Retinal pigment epithelial cell (primary cell): ENCODE measurements around the gene AATK.

Experiments used
- DNase-seq: peaks from one replicate; pipeline ENCODE4 v3.0.0-alpha.2; 2010; ENCODE audit warnings: low read depth
- H3K4me3 ChIP-seq: 2 replicates; pipeline ENCODE4 v1.5.1; 2011; ENCODE audit warnings: mild to moderate bottlenecking, low read length, control low read depth, moderate library complexity
- TF ChIP-seq, protein P1 (sequence below): conservative IDR thresholded peaks from 2 replicates; pipeline ENCODE4 v1.5.1; 2011; ENCODE audit warnings: low read depth, low read length, control low read depth, inconsistent platforms

The AATK gene

GRCh38 chr17:81161536-81161935 is 4.5 kb downstream of the AATK start:
- TF ChIP-seq, protein P1, sequence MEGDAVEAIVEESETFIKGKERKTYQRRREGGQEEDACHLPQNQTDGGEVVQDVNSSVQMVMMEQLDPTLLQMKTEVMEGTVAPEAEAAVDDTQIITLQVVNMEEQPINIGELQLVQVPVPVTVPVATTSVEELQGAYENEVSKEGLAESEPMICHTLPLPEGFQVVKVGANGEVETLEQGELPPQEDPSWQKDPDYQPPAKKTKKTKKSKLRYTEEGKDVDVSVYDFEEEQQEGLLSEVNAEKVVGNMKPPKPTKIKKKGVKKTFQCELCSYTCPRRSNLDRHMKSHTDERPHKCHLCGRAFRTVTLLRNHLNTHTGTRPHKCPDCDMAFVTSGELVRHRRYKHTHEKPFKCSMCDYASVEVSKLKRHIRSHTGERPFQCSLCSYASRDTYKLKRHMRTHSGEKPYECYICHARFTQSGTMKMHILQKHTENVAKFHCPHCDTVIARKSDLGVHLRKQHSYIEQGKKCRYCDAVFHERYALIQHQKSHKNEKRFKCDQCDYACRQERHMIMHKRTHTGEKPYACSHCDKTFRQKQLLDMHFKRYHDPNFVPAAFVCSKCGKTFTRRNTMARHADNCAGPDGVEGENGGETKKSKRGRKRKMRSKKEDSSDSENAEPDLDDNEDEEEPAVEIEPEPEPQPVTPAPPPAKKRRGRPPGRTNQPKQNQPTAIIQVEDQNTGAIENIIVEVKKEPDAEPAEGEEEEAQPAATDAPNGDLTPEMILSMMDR: no peak
- DNase-seq: no peak
- H3K4me3 ChIP-seq: no peak overlapping the region

GRCh38 chr17:81160747-81161453 is 5.1 kb downstream of the AATK start:
- no peak for DNase-seq
- no peak overlapping the region for H3K4me3 ChIP-seq
- TF ChIP-seq, protein P1: no peak

GRCh38 chr17:81160306-81160705 is 5.7 kb downstream of the AATK start:
- H3K4me3 ChIP-seq: no peak overlapping the region

DNA sequence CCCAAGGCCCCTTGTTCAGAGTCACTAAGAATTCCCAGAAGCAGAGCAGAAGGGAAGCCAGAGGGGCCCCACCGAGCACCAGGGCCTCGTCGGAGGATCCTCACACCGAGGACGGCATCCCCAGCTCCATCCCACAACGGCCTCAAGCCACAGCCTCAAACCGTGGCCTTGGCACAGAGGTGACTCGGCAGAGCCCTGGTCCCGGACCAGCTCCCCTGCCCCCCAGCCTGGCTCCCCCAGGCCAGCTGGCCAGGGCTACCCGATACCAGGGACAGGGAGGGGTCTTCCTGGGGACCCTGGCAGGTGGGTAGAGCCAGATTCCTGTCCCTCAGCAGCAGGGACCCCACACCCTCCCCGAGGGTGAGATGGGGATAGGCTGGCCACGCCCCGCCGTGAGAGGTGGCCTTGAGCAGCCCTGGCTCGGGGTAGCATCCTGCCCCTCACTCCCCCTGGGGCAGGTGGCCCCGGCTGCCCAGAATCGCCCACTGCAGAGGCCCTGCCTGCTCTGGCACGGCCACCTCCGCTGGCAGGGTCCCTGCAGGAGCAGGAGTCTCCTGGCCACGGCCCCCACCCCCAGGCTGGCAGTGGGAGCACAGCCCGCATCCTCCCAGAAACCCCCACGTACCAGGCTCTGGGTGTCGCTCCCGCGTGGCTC is 6.3 kb downstream of the AATK start:
- TF ChIP-seq, protein P1: no peak
- no peak overlapping the region for H3K4me3 ChIP-seq
- no peak for DNase-seq

More at GRCh38 chr17:81160306-81160705, 5.7 kb downstream of the AATK start:
- TF ChIP-seq, protein P1: no peak
- no peak for DNase-seq

DNA sequence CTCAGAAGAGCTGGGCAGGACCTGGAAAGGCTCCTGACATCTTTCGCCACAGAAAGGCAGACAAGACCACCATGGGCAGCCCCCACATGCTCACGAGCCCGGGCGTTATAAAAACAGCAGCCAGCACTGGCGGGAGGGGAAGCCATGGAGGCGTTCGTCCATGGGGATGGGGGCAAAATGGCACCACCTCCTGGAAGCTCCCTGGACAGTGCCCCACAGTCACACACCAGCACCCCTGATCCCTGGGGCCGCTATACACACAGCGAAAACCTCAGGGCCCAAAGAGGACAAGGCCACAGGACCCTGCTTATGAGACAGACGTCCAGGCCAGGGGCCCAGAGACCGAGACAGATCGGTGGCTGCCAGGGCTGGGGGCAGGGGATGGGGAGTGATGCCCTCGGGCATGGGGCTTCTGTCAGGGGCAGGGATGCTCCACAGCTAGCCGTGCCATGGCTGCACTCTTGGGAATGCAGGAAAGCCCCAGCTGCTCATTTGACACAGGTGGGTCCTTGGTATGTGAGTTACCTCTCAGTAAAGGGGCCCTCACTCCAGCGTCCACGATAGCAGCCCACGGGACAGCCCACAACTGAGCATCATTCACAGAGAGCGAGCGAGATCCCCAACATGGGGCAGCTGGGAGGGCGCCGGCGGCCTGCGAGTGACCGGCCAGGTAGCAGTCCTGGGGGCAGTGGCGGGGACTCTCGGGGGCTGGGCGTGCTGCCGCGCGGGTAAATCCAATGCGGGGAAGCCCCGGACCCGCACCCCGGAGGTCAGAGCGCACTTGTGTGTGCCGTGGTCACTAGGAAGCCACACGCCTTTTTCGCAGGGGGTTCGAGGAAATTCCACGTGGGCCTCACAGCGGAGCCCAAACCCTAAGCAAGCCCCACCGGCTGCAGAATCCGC is 7.1 kb downstream of the AATK start:
- DNase-seq: no peak
- H3K4me3 ChIP-seq: no peak overlapping the region
- TF ChIP-seq, protein P1: no peak

GRCh38 chr17:81157848-81158687 is 8.0 kb downstream of the AATK start:
- TF ChIP-seq, protein P1: no peak
- DNase-seq: no peak
- H3K4me3 ChIP-seq: no peak overlapping the region
